Dendritic cell treated with granulocyte-macrophage colony-stimulating factor and Interleukin-4, amounts not matched to agents 40 ng/mL and 50 ng/mL, for 4 days (primary cell): Measurements from ENCODE around the gene OXLD1.

ENCODE experiments used
- H3K27ac Mint-ChIP-seq: one replicate; pipeline ENCODE4 v1.8.0; 2022; ENCODE audit warnings: mild to moderate bottlenecking, mixed read lengths
- H3K27me3 Mint-ChIP-seq: one replicate; pipeline ENCODE4 v1.8.0; 2022; ENCODE audit warnings: mild to moderate bottlenecking, mixed read lengths
- H3K36me3 Mint-ChIP-seq: one replicate; pipeline ENCODE4 v1.8.0; 2022; ENCODE audit warnings: low read depth, mixed read lengths
- H3K4me1 Mint-ChIP-seq: one replicate; pipeline ENCODE4 v1.8.0; 2022; ENCODE audit warnings: low read depth, mixed read lengths
- H3K4me3 Mint-ChIP-seq: one replicate; pipeline ENCODE4 v1.8.0; 2022; ENCODE audit warnings: mild to moderate bottlenecking, moderate library complexity, mixed read lengths
- H3K9me3 Mint-ChIP-seq: one replicate; pipeline ENCODE4 v1.8.0; 2022; ENCODE audit warnings: mixed read lengths
- intact Hi-C: fragments of 100-400 bp; cut with micrococcal nuclease; formaldehyde crosslinking; loops from one replicate; pipeline ENCODE4 v1.15.0; 2022

Gene OXLD1

GRCh38 chr17:81660441-81660840 lies 6.0 kb downstream of the OXLD1 start:
- Mint-ChIP-seq H3K4me1 (peaks cover 28% of the 10 kb centered on the region), H3K27me3 (no peaks in the 10 kb centered on the region), H3K9me3 (no peaks in the 10 kb centered on the region), H3K36me3 (peaks cover 16% of the 10 kb centered on the region), H3K27ac (no peak overlapping the region), H3K4me3 (no peak overlapping the region)
- intact Hi-C loops, result no loop called here

DNA sequence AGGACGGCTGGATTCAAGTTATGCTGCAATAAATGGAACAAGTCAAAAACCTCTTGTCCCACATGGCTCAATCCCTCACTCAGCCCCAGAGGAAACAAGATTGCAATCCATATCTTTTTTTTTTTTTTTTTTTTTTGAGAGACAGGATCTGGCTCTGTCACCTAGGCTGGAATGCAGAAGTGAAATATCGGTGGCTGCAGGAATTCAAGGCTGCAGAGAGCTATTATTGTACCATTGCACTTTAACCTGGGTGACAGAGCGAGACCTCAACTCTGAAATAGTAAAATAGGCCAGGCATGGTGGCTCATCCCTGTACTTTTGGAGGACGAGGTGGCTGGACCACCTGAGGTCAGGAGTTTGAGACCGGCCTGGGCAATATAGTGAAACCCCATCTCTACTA lies 7.4 kb downstream of the OXLD1 start:
- H3K4me1 Mint-ChIP-seq, result peaks cover 31% of the 10 kb centered on the region
- H3K27me3 Mint-ChIP-seq, result peaks cover 6% of the 10 kb centered on the region
- no peak overlapping the region for H3K27ac Mint-ChIP-seq
- intact Hi-C loops, result no loop called here
- no peaks in the 10 kb centered on the region for H3K9me3 Mint-ChIP-seq
- peaks cover 2% of the 10 kb centered on the region for H3K36me3 Mint-ChIP-seq
- no peak overlapping the region for H3K4me3 Mint-ChIP-seq

GRCh38 chr17:81656835-81657234 lies 9.6 kb downstream of the OXLD1 start:
- intact Hi-C loops, result no loop called here
- no peaks in the 10 kb centered on the region for H3K36me3 Mint-ChIP-seq
- no peak overlapping the region for H3K4me3 Mint-ChIP-seq
- H3K27ac Mint-ChIP-seq, result peak overlapping the region; percentile 69
- H3K4me1 Mint-ChIP-seq, result peaks cover 44% of the 10 kb centered on the region
- H3K27me3 Mint-ChIP-seq, result peaks cover 16% of the 10 kb centered on the region
- no peaks in the 10 kb centered on the region for H3K9me3 Mint-ChIP-seq

DNA sequence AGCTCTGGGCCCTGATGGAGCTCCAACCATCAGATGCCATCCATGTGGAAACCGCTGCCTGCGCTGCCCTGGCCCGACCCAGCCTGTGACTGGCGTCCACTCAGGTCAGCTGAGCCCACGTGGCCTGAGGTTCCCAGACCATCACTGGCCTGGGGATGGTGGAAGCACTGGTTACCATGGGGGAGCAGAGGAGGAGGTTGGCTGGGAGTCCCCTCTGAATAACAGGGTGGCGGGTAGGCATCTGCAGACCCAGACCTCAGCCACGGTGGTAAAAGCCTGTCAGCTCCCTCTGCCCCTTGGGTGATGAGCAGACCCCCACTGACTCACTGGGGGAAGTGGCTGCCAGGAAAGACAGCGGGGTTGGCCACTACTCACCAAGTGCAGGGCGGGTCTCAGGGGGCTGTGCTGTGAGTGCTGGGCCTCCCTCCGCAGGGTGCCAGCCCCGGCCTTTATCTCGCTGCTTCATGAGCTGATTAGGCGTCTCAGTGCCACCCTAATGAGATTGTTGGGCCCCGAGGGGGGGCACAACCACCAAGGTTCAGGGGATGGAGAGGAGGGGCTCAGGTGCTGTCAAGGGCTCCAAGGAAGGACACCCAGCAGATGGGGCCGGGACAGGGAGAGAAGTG lies 10.2 kb downstream of the OXLD1 start, which contains the start of gene PDE6G:
TSS of gene PDE6G (minus strand) at position 425 of the 626 bp plus-strand sequence. CDS start 3,237 bp downstream, outside the sequence.
- Mint-ChIP-seq H3K9me3 (no peaks in the 10 kb centered on the region), H3K4me1 (peaks cover 44% of the 10 kb centered on the region), H3K4me3 (no peak within 1 kb of the TSS), H3K27ac (peak within 1 kb of the TSS; percentile 69), H3K27me3 (peaks cover 16% of the 10 kb centered on the region), H3K36me3 (no peaks in the 10 kb centered on the region)
- intact Hi-C loops, result no loop called here

GRCh38 chr17:81655378-81656117 lies 10.9 kb downstream of the OXLD1 start:
- intact Hi-C loops, result no loop called here
- Mint-ChIP-seq H3K27me3 (peaks cover 16% of the 10 kb centered on the region), H3K4me1 (peaks cover 44% of the 10 kb centered on the region), H3K9me3 (no peaks in the 10 kb centered on the region), H3K36me3 (no peaks in the 10 kb centered on the region), H3K4me3 (no peak overlapping the region), H3K27ac (peak overlapping the region; percentile 69)

DNA sequence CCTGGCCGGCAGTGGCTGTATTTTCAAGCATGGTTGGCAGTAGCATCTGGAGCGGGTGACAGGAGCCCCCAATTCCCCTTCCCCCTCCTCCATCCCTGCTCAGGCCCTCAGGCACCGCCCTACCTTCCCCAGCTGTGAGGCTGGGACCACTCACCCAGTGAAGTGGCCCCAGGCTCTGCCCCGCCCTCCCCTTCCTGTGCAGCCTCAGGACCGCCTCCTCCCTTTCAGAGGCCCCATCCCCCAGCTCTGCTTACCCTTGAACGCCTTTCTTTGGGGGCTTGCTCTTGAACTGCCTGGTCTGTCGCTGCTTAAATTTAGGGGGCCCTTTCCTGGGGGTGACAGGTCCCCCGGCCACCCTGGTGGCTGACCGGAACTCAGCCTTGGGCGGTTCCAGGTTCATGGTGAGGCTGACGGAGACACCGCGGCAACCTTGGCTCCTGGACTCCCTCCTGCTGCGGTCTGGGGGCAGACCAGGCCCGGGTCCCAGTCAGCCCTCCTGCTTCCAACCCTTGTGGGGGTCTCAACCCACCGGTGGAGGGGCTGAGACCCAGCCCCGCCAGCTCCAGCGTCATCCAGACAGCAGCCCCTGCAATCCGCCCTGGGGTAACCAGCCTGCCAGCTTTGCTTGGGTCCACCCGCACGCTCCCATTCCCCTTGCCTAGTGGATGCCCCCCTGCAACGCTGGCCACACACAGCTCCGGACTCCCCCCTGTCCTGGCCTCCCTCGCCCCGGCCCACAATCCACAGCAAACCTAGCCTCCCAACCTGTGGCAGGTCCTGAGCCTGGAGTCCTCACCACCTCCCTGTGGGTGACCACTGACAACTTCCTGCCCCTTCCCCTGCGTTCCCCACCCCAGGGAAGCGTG lies 13.3 kb downstream of the OXLD1 start:
- H3K4me1 Mint-ChIP-seq, result peaks cover 44% of the 10 kb centered on the region
- H3K27me3 Mint-ChIP-seq, result peaks cover 34% of the 10 kb centered on the region
- peak overlapping the region; percentile 70 for H3K4me3 Mint-ChIP-seq
- no peaks in the 10 kb centered on the region for H3K9me3 Mint-ChIP-seq
- H3K36me3 Mint-ChIP-seq, result no peaks in the 10 kb centered on the region
- peak overlapping the region; percentile 77 for H3K27ac Mint-ChIP-seq
- intact Hi-C loops, result no loop called here

DNA sequence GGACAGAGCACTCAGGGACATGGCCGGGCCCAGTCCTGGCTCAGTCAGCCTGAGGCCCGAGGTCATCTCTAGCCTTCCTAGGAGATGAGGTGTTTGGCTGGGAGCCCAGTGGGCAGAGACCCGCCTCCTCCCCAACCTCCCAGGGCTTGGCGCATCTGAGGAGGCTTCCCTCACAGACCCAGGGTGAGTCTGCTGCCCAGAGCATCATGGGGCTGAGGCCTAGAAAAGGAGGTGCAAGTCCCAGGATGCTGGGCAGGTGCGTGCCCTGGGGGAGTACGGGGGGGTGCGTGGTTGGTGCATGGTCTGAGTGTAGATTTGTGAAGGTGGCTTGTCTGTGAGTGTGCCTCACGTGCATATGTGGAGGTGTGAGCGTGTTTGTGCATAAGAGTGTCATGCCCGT lies 14.7 kb downstream of the OXLD1 start:
- intact Hi-C loops, result no loop called here
- H3K9me3 Mint-ChIP-seq, result no peaks in the 10 kb centered on the region
- H3K36me3 Mint-ChIP-seq, result no peaks in the 10 kb centered on the region
- no peak overlapping the region for H3K27ac Mint-ChIP-seq
- H3K27me3 Mint-ChIP-seq, result peaks cover 46% of the 10 kb centered on the region
- no peak overlapping the region for H3K4me3 Mint-ChIP-seq
- H3K4me1 Mint-ChIP-seq, result peaks cover 35% of the 10 kb centered on the region

- no peaks in the 10 kb centered on the region for H3K36me3 Mint-ChIP-seq
- intact Hi-C loops, result no loop called here
- peaks cover 54% of the 10 kb centered on the region for H3K27me3 Mint-ChIP-seq
- no peak overlapping the region for H3K4me3 Mint-ChIP-seq
- H3K27ac Mint-ChIP-seq, result no peak overlapping the region
- peaks cover 27% of the 10 kb centered on the region for H3K4me1 Mint-ChIP-seq
- H3K9me3 Mint-ChIP-seq, result no peaks in the 10 kb centered on the region
Observed at GRCh38 chr17:81650951-81651350, 15.5 kb downstream of the OXLD1 start.

DNA sequence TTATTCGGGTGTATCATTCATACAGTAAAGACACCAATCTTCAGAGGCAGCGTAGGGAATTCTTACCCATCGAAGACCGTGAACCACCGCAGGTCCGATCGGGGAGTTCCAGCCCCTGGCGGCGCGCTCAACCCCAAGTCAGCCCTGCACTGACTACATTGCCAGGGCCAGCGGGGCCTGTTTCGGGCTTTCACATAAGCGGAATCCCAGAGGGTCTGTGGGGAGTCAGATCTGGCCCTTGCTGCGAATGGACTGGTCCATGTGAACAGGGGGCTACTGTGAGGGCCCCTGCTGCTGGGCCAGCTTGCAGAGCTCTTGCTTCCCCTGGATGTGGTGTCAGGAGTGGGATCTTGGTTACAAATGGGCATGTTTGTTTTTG lies 17.7 kb downstream of the OXLD1 start:
- no peak overlapping the region for H3K4me3 Mint-ChIP-seq
- no peak overlapping the region for H3K27ac Mint-ChIP-seq
- no peaks in the 10 kb centered on the region for H3K9me3 Mint-ChIP-seq
- H3K36me3 Mint-ChIP-seq, result no peaks in the 10 kb centered on the region
- intact Hi-C loops, result no loop called here
- peaks cover 16% of the 10 kb centered on the region for H3K4me1 Mint-ChIP-seq
- peaks cover 57% of the 10 kb centered on the region for H3K27me3 Mint-ChIP-seq

DNA sequence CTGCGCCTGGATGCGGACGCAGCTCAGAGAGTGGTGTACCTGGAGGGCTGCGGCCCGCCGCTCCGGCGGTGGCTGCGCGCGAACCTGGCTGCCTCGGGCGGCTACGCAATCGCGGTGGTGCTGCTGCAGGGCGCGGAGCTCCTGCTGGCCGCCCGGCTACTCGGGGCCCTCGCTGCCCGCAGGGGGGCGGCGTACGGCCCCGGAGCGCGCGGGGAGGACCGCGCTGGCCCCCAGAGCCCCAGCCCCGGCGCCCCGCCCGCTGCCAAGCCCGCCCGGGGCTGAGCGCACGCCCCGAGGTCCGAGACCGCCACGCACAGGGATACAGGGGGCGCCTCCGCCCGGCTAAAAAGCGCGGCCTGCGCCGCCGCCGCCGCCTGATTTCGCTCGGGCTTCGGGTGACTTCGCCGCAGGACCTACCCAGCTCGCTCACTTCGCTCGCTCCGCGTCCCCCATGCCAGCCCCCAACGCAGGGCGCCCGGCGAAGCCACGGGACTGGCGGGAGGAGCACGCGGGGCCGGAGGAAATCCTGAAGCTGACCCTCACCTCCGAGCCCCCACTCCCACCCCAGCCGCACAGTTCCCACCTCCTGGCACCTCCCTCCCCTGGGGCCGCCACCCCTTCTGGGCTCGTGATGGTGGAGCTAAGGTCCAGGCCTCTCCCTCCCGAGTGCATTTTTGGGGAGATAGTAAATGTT lies 18.2 kb downstream of the OXLD1 start:
- H3K36me3 Mint-ChIP-seq, result no peaks in the 10 kb centered on the region
- peaks cover 52% of the 10 kb centered on the region for H3K27me3 Mint-ChIP-seq
- intact Hi-C loops, result no loop called here
- no peak overlapping the region for H3K27ac Mint-ChIP-seq
- no peak overlapping the region for H3K4me3 Mint-ChIP-seq
- no peaks in the 10 kb centered on the region for H3K9me3 Mint-ChIP-seq
- H3K4me1 Mint-ChIP-seq, result peaks cover 11% of the 10 kb centered on the region

- Mint-ChIP-seq H3K9me3 (no peaks in the 10 kb centered on the region), H3K36me3 (no peaks in the 10 kb centered on the region), H3K4me1 (peaks cover 7% of the 10 kb centered on the region), H3K27ac (no peak overlapping the region), H3K27me3 (peaks cover 50% of the 10 kb centered on the region), H3K4me3 (no peak overlapping the region)
- intact Hi-C loops, result no loop called here
Observed at GRCh38 chr17:81647640-81648012, 18.8 kb downstream of the OXLD1 start.

DNA sequence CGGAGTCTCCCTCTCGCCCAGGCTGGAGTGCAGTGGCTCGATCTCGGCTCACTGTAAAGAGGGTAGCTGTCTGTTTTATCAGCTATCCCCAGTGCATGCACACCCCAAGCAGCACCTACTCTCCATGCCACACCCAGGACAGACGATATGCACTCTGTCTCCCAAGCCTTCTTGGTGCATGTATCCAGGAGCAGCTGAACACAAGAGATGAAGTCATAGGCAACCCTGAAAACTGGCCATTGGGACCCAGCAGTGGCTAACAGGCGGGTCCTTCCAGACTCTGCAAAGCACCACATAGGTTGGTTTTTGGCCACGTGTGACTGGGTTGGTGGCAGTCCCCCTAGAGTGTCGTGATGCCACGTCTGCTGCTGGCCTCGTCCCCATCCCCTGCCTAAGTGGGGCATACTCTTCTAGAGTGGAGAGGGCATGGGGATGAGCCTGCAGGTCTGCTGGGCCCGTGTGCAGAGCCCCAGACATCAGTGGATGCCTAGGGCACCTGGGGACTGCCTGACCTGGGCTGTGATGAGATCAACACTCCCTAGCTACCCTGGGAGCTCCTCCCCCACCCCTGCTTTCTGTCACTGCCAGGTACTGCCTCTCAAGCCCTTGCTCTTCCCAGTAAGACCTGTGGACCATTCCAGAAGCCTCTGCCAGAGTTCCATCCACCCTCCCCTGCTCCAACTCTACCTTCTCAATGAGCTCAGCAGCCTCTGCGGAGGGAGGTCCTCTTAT lies 19.4 kb downstream of the OXLD1 start:
- intact Hi-C loops, result no loop called here
- Mint-ChIP-seq H3K27ac (no peak overlapping the region), H3K4me1 (peaks cover 7% of the 10 kb centered on the region), H3K9me3 (no peaks in the 10 kb centered on the region), H3K4me3 (no peak overlapping the region), H3K27me3 (peaks cover 50% of the 10 kb centered on the region), H3K36me3 (no peaks in the 10 kb centered on the region)
